PC-9 (cell line): ENCODE measurements around the gene MYBBP1A. TPM values are rescaled to one million over a fixed set of nuclear protein-coding genes. Genes with fewer than 3 reads are reported as not detected.

Experiments used
- BruUV-seq: library from RNA; stranded (reverse); fragments of 400-500 nt; replicated peaks from 2 replicates; lab custom pipeline; 2021; lab: Mats Ljungman, UMichigan
- CTCF ChIA-PET: fragments of 300-600 bp; sonication (Branson Sonifier 250); formaldehyde crosslinking; loops from one replicate; lab custom pipeline; 2022; ENCODE audit warnings: antibody characterized with exemption; lab: Charles Lee
- POLR2A ChIA-PET: fragments of 300-600 bp; sonication (Branson Sonifier 250); formaldehyde crosslinking; loops from one replicate; lab custom pipeline; 2022; ENCODE audit warnings: antibody characterized with exemption; ENCODE audit not compliant: unreplicated experiment; lab: Charles Lee
- DNase-seq, 2 experiments: peaks; one replicate each; pipeline versions ENCODE4 v3.0.0 to v3.0.0-alpha.2; 2015 to 2022; ENCODE audit warnings: mixed read lengths in 1 of 2
- H2AFZ ChIP-seq: fragments of 200-600 bp; sonication (generic); 2 replicates; pipeline ENCODE4 v1.8.1; 2017; ENCODE audit warnings: antibody characterized with exemption
- H3F3A ChIP-seq: fragments of 200-600 bp; sonication (generic); 2 replicates; pipeline ENCODE4 v1.8.1; 2017; ENCODE audit warnings: antibody characterized with exemption, mild to moderate bottlenecking, low read depth; ENCODE audit not compliant: insufficient read depth
- H3K27ac ChIP-seq: fragments of 200-600 bp; sonication (generic); 2 replicates; pipeline ENCODE4 v1.6.1; 2016; ENCODE audit warnings: mixed run types
- H3K27me3 ChIP-seq: fragments of 200-600 bp; sonication (generic); 2 replicates; pipeline ENCODE4 v1.6.1; 2016; ENCODE audit warnings: low read depth, mixed run types; ENCODE audit not compliant: insufficient read depth
- H3K36me3 ChIP-seq: fragments of 200-600 bp; sonication (generic); 2 replicates; pipeline ENCODE4 v1.6.1; 2016; ENCODE audit warnings: low read depth, mixed run types
- H3K4me1 ChIP-seq: fragments of 200-600 bp; sonication (generic); replicated peaks from 2 replicates; pipeline ENCODE4 v1.6.1; 2016; ENCODE audit warnings: mixed run types; ENCODE audit not compliant: insufficient read depth
- H3K4me2 ChIP-seq: fragments of 200-600 bp; sonication (generic); 2 replicates; pipeline ENCODE4 v1.6.1; 2017; ENCODE audit warnings: mixed run types
- H3K4me3 ChIP-seq: fragments of 200-600 bp; sonication (generic); 2 replicates; pipeline ENCODE4 v1.6.1; 2016; ENCODE audit warnings: mixed run types
- H3K79me2 ChIP-seq: fragments of 200-600 bp; sonication (generic); 2 replicates; pipeline ENCODE4 v1.6.1; 2017; ENCODE audit warnings: low read depth, mixed run types
- H3K9me2 ChIP-seq: fragments of 200-600 bp; sonication (generic); 2 replicates; pipeline ENCODE4 v1.8.1; 2017; ENCODE audit warnings: mild to moderate bottlenecking; ENCODE audit not compliant: insufficient read depth
- H3K9me3 ChIP-seq: fragments of 200-600 bp; sonication (generic); 2 replicates; pipeline ENCODE4 v1.8.1; 2016; ENCODE audit warnings: low read depth; ENCODE audit not compliant: insufficient read depth
- H4K20me1 ChIP-seq: fragments of 200-600 bp; sonication (generic); 2 replicates; pipeline ENCODE4 v1.8.1; 2017; ENCODE audit not compliant: insufficient read depth
- CTCF ChIP-seq: fragments of 200-600 bp; sonication (generic); conservative IDR thresholded peaks from 2 replicates; pipeline ENCODE4 v1.6.1; 2017; ENCODE audit warnings: mixed run types, antibody characterized with exemption, mild to moderate bottlenecking, moderate library complexity
- EZH2 ChIP-seq: fragments of 200-600 bp; sonication (generic); IDR thresholded peaks from 2 replicates; pipeline ENCODE4 v1.8.0; 2017; ENCODE audit warnings: antibody characterized with exemption, low read depth
- intact Hi-C: fragments of 100-400 bp; cut with micrococcal nuclease; formaldehyde crosslinking; loops from one replicate; pipeline ENCODE4 v1.10.0; 2022; ENCODE audit not compliant: unreplicated experiment
- total RNA-seq: library from RNA; stranded (reverse); gene quantifications from 2 replicates; pipeline ENCODE4 v1.2.3, GENCODE V29; 2021

Gene MYBBP1A
- total RNA-seq, 1 experiment from 2014 or later: 89.1 TPM

DNA sequence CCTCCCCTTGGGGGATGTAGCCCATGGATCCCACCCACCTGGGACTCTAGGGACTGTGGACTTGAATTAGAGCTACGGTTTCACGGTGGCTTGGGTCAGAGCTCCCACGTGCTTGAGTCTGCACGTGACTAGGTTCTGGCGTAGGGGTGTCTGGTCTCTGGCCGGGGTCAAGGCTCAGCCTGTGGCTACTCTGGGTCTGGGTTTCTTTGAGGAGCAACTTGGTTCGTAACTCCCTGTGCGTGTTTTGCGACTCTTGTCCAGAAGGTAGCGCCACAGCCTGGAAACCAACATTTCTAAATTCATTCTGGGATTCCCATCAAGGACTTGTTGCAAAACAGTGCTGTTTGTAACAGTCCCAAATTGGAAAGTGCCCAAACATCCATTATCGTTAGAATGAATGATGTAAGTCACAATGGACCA lies 5.7 kb upstream of the MYBBP1A start:
- Histone ChIP-seq H4K20me1 (no peaks in the 10 kb centered on the region), H3K4me2 (no peak overlapping the region), H3F3A (peaks cover 4% of the 10 kb centered on the region; the same call in 1 of the 2 replicates), H3K9me3 (no peaks in the 10 kb centered on the region), H3K27ac (no peak overlapping the region), H3K4me1 (peaks cover 5% of the 10 kb centered on the region; the same call in 1 of the 2 replicates), H2AFZ (no peak overlapping the region), H3K9me2 (no peaks in the 10 kb centered on the region), H3K27me3 (no peaks in the 10 kb centered on the region), H3K36me3 (no peaks in the 10 kb centered on the region), H3K79me2 (no peaks in the 10 kb centered on the region), H3K4me3 (no peak overlapping the region)
- intact Hi-C loops: loop anchor here (10.0 kb wide), 2 partner anchors 144 to 234 kb away; partner anchors contain the start of genes PELP1 and PSMB6
- DNase-seq: no peak
- ChIA-PET POLR2A (no interaction called here), CTCF (interaction anchor here (0.6 kb wide), 1 partner anchor 418 kb away, joined by 3 read pairs; the partner anchor contains the start of genes CYB5D2 and ZZEF1)
- BruUV-seq: no TSS peak
- no peak for TF ChIP-seq EZH2
- TF ChIP-seq CTCF: 0 out of 2 replicates have a peak, but pooled peaks have one; percentile 2

DNA sequence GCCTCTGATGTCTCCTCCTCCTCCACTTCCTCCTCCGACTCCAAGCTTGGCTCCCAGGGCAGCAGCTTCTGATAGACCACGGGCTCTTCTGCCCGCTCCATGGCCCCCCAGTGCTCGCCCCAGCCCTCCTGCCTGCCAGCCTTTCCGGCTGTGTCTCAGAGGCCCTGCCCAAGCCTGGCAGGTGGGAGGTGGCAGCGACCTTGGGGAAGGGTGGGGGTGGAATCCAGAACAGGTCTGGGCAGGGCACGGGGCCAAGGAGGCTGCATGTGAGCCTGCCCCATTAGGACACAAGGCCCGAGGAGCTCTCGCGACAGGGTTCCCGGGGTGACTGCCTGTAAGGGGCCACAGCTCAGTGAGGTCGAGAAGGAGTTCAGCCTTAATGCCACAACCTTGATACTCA lies 5.2 kb upstream of the MYBBP1A start, which contains the start of gene GGT6:
Gene GGT6, minus strand, starts transcription at position 157 of the 400 bp plus-strand sequence. Its CDS starts 56 bp downstream, at position 101.
- no TSS peak for BruUV-seq
- H3F3A ChIP-seq: peaks cover 4% of the 10 kb centered on the region; the same call in 1 of the 2 replicates
- H3K4me3 ChIP-seq: no peak within 1 kb of the TSS
- ChIA-PET POLR2A (interaction anchor here (0.5 kb wide), 1 partner anchor 26 kb away, joined by 3 read pairs; no protein-coding TSS in a partner anchor), CTCF (interaction anchor here (0.6 kb wide), 1 partner anchor 417 kb away, joined by 3 read pairs; the partner anchor contains the start of genes CYB5D2 and ZZEF1)
- H3K36me3 ChIP-seq: no peaks in the 10 kb centered on the region
- 0 out of 2 replicates have a peak, but pooled peaks cover 4% of the 10 kb centered on the region for H3K4me1 ChIP-seq
- no peak within 1 kb of the TSS for H3K27ac ChIP-seq
- TF ChIP-seq CTCF (no peak), EZH2 (no peak)
- no peaks in the 10 kb centered on the region for H3K27me3 ChIP-seq
- no peaks in the 10 kb centered on the region for H3K9me3 ChIP-seq
- no peaks in the 10 kb centered on the region for H3K79me2 ChIP-seq
- intact Hi-C loops: loop anchor here (10.0 kb wide), 2 partner anchors 144 to 234 kb away; partner anchors contain the start of genes PELP1 and PSMB6
- no peak within 1 kb of the TSS for H3K4me2 ChIP-seq
- DNase-seq: peak in 1 of 2 experiments; percentile 72
- no peak within 1 kb of the TSS for H2AFZ ChIP-seq
- H3K9me2 ChIP-seq: no peaks in the 10 kb centered on the region
- no peaks in the 10 kb centered on the region for H4K20me1 ChIP-seq

GRCh38 chr17:4559966-4560365 lies 4.8 kb upstream of the MYBBP1A start:
- Histone ChIP-seq H2AFZ (no peak overlapping the region), H4K20me1 (no peaks in the 10 kb centered on the region), H3K4me2 (no peak overlapping the region), H3K9me3 (no peaks in the 10 kb centered on the region), H3K4me1 (0 out of 2 replicates have a peak, but pooled peaks cover 4% of the 10 kb centered on the region), H3K27ac (no peak overlapping the region), H3K4me3 (no peak overlapping the region), H3K36me3 (no peaks in the 10 kb centered on the region), H3F3A (peaks cover 4% of the 10 kb centered on the region; the same call in 1 of the 2 replicates), H3K79me2 (peaks cover 2% of the 10 kb centered on the region), H3K9me2 (no peaks in the 10 kb centered on the region), H3K27me3 (no peaks in the 10 kb centered on the region)
- TF ChIP-seq EZH2: no peak
- TF ChIP-seq CTCF: no peak
- no TSS peak for BruUV-seq
- POLR2A ChIA-PET: interaction anchor here (0.5 kb wide), 1 partner anchor 25 kb away, joined by 3 read pairs; no protein-coding TSS in a partner anchor
- intact Hi-C loops: loop anchor here (10.0 kb wide), 2 partner anchors 145 to 235 kb away; partner anchors contain the start of genes PELP1 and PSMB6
- CTCF ChIA-PET: interaction anchor here (0.6 kb wide), 1 partner anchor 417 kb away, joined by 3 read pairs; the partner anchor contains the start of genes CYB5D2 and ZZEF1
- no peak for DNase-seq
